Fibroblast of mammary gland (primary cell): Measurements from ENCODE around the gene RIPOR3.

Source experiments
- DNase-seq: peaks from one replicate; pipeline ENCODE4 v3.0.0-alpha.2; 2010; ENCODE audit warnings: low read depth
- H3K4me3 ChIP-seq: 2 replicates; pipeline ENCODE4 v1.5.1; 2011; ENCODE audit warnings: low read depth, mild to moderate bottlenecking, low read length, moderate library complexity; ENCODE audit not compliant: control insufficient read depth
- CTCF ChIP-seq: conservative IDR thresholded peaks from 2 replicates; pipeline ENCODE4 v1.5.1; 2011; ENCODE audit warnings: low read depth, low read length, inconsistent platforms; ENCODE audit not compliant: control insufficient read depth, insufficient read depth

RIPOR3 gene

GRCh38 chr20:50728486-50728980 lies 37.2 kb upstream of the RIPOR3 start:
- DNase-seq = no peak
- no peak overlapping the region for H3K4me3 ChIP-seq
- TF ChIP-seq CTCF = no peak

DNA sequence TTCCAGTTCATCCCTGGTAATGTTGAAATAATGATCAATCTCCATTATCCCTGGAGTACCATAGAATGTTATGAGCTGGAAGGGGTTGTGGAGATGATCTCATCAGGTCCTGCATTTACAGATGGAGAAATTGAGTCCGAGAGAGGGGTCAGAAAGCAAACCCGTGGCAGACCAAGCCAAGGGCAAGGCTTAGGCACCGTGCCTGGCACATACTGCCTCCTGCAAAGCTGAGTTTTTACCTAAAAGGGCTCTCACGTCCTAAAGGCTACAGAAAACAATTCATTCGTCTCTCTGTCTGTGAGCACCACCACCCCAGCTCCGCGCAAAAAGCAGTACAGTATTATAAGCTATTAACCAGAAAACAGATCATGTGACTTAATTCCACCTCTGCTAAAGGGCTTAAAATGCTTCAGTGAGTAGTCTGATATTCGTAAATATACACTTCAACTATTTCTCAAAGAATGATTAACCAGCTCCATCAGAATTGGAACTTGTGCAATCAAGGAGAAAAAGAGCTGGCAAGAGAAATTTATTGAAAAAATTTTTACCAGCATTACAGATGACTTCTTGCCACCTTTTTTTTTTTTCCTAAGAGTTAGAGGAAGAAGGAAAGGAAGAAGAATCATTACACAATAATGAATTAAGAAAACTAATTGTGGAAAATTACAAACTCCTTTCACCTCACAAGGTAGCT lies 36.6 kb upstream of the RIPOR3 start:
- DNase-seq = peak; percentile 53
- no peak overlapping the region for H3K4me3 ChIP-seq
- no peak for TF ChIP-seq CTCF

DNA sequence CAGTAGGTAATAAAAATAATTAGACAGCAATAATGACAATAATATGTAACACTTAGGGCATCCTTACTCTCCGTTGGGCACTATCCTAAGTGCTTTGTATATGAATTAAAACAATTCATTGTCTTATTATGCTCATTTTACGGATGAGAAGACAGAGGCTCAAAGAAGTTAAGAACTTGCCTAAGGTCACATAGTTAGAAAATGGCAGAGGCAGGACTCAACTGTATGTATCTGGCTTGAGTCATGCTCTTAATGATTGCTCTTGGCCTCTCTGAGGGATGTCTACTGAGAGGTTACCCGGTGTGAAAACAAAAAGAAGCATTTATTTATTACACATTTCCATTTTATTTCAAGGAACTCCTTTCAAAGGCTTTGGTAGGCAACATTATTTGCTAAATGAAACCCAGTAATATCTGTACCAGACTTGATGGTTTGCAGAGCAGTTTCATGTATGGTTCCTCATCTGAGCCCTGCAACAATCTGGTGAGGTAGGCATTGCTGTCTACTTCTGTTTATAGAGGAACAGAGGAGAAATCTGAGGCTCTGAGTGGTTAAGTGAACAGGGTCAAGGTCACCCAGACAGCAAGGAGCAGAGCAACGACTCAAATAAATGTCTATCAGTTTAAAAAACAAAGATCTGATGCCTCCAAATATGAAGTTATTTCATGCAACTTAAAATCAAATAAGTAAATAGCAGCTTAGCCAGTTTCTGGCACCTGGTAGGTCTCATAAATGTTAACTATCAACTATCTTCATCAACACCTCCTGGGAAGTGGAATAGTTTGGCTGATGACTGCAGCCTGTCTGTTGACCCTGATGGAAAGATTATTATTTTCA lies 35.8 kb upstream of the RIPOR3 start:
- H3K4me3 ChIP-seq = no peak overlapping the region
- peak; percentile 35 for DNase-seq

GRCh38 chr20:50725724-50726005 lies 34.3 kb upstream of the RIPOR3 start:
- no peak for DNase-seq
- no peak for TF ChIP-seq CTCF

More for the DNA sequence above, 35.8 kb upstream of the RIPOR3 start:
- no peak for TF ChIP-seq CTCF

GRCh38 chr20:50724851-50725723 lies 33.7 kb upstream of the RIPOR3 start:
- H3K4me3 ChIP-seq = no peak overlapping the region
- TF ChIP-seq CTCF = no peak
- DNase-seq = peak; percentile 95

More at GRCh38 chr20:50725724-50726005, 34.3 kb upstream of the RIPOR3 start:
- H3K4me3 ChIP-seq = no peak overlapping the region

GRCh38 chr20:50724112-50724725 lies 32.9 kb upstream of the RIPOR3 start:
- no peak for DNase-seq
- no peak for TF ChIP-seq CTCF
- no peak overlapping the region for H3K4me3 ChIP-seq
